ENCODE results near the gene FIG4. TPM values are rescaled to one million over a fixed set of nuclear protein-coding genes. Genes with fewer than 3 reads are reported as not detected.
"Not testable (repeated sequence)": the region's sequence is repeated elsewhere in the genome, so short reads cannot be mapped to it uniquely, and the experiment has no call there.

Gene FIG4
- total RNA-seq, 1 donor from 2014 or later, result 21.9 TPM

DNA sequence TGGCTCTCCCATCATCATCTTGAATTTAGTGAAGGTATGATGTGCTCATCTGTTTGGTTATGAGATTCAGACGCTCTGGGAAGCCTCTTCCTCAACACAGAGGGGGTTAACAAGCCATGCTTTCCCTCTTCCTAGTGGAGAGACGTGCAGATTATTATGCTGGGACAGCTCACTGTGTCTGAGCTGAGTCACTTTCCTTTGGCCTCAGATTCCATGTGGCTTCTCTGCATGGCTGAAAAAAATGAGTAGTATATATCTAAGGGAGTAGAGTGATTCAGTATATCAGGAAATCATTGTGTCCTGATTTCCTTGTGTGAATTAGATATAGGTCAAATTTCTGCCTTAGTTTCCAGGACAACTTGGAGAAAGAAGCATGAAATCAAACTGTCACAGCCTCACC, 52.6 kb downstream of the FIG4 start:
- no peak overlapping the region for H3K9ac ChIP-seq (ENCODE audit: low read depth in 1 of 3, low read length in 3 of 3)
- H3K9me3 ChIP-seq (ENCODE audit: control insufficient read depth in 3 of 3, low read length in 3 of 3), result no peaks in the 10 kb centered on the region
- H3K36me3 ChIP-seq (ENCODE audit: control insufficient read depth in 3 of 3, insufficient read depth in 3 of 3, low read length in 3 of 3), result peaks cover 4 to 10% (median 6%) of the 10 kb centered on the region in 3 donors
- H3K27ac ChIP-seq (ENCODE audit: low read depth, low read length), result no peak overlapping the region
- no peaks in the 10 kb centered on the region for H3K27me3 ChIP-seq (ENCODE audit: control insufficient read depth in 3 of 3, insufficient read depth in 3 of 3, low read length in 3 of 3)
- no peaks in the 10 kb centered on the region for H3K4me1 ChIP-seq (ENCODE audit: control insufficient read depth in 3 of 3, insufficient read depth in 3 of 3, low read length in 3 of 3)
- no peak overlapping the region for H3K4me3 ChIP-seq (ENCODE audit: low read length in 3 of 3)

DNA sequence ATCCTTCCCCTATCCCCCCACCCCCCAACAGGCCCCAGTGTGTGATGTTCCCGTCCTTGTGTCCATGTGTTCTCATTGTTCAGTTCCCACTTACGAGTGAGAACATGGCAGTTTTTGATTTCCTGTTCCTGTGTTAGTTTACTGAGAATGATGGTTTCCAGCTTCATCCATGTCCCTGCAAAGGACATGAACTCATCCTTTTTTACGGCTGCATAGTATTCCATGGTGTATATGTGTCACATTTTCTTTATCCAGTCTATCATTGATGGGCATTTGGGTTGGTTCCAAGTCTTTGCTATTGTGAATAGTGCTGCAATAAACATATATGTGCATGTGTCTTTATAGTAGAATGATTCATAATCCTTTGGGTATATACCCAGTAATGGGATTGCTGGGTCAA, 53.7 kb downstream of the FIG4 start:
- H3K4me1 ChIP-seq (ENCODE audit: control insufficient read depth in 3 of 3, insufficient read depth in 3 of 3, low read length in 3 of 3); H3K27ac ChIP-seq (ENCODE audit: low read depth, low read length); H3K4me3 ChIP-seq (ENCODE audit: low read length in 3 of 3); H3K9me3 ChIP-seq (ENCODE audit: control insufficient read depth in 3 of 3, low read length in 3 of 3); H3K9ac ChIP-seq (ENCODE audit: low read depth in 1 of 3, low read length in 3 of 3); H3K36me3 ChIP-seq (ENCODE audit: control insufficient read depth in 3 of 3, insufficient read depth in 3 of 3, low read length in 3 of 3); H3K27me3 ChIP-seq (ENCODE audit: control insufficient read depth in 3 of 3, insufficient read depth in 3 of 3, low read length in 3 of 3): not testable (repeated sequence)

GRCh38 chr6:109747221-109747620, 56.1 kb downstream of the FIG4 start:
- no peaks in the 10 kb centered on the region for H3K27me3 ChIP-seq (ENCODE audit: control insufficient read depth in 3 of 3, insufficient read depth in 3 of 3, low read length in 3 of 3)
- no peak overlapping the region for H3K27ac ChIP-seq (ENCODE audit: low read depth, low read length)
- H3K4me1 ChIP-seq (ENCODE audit: control insufficient read depth in 3 of 3, insufficient read depth in 3 of 3, low read length in 3 of 3), result no peaks in the 10 kb centered on the region
- peaks cover 0 to 7% (median 6%) of the 10 kb centered on the region in 3 donors for H3K36me3 ChIP-seq (ENCODE audit: control insufficient read depth in 3 of 3, insufficient read depth in 3 of 3, low read length in 3 of 3)
- H3K4me3 ChIP-seq (ENCODE audit: low read length in 3 of 3), result no peak overlapping the region
- H3K9me3 ChIP-seq (ENCODE audit: control insufficient read depth in 3 of 3, low read length in 3 of 3), result no peaks in the 10 kb centered on the region
- no peak overlapping the region for H3K9ac ChIP-seq (ENCODE audit: low read depth in 1 of 3, low read length in 3 of 3)

DNA sequence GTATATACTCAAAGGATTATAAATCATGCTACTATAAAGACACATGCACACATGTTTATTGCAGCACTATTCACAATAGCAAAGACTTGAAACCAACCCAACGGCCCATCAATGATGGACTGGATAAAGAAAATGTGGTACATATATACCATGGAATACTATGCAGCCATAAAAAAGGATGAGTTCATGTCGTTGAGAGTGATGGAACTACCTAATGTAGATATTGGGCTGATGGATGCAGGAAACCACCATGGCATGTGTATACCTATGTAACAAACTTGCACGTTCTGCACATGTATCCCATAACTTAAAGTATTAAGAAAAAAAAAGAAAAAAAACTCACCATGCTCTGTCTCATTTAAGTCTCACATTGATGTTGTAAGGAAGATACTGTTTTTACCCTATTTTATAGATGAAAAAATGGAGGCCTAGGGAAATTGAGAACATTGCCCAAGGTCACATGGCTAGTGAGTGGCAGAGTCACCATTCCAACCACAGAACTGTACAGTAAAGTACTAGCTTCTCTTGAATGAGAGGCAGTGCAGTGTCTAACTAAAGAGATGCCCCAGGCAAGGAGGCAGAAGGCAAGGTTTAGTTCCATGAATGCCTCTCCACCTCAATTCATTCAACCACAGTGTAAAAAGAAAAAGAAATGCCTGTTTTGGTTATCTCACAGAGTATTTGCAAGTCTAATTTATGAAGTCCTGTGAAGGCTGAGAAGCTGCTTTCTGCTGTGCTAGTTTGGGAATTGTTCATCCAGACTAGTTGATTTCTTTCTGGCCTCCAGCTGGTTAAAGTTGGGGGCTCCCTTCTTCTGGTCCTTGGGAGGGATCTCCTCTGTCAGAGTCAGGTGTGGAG, 68.2 kb downstream of the FIG4 start:
- H3K36me3 ChIP-seq (ENCODE audit: control insufficient read depth in 3 of 3, insufficient read depth in 3 of 3, low read length in 3 of 3), result no peaks in the 10 kb centered on the region
- H3K27ac ChIP-seq (ENCODE audit: low read depth, low read length), result no peak overlapping the region
- H3K9ac ChIP-seq (ENCODE audit: low read depth in 1 of 3, low read length in 3 of 3), result no peak overlapping the region
- H3K27me3 ChIP-seq (ENCODE audit: control insufficient read depth in 3 of 3, insufficient read depth in 3 of 3, low read length in 3 of 3), result no peaks in the 10 kb centered on the region
- no peak overlapping the region for H3K4me3 ChIP-seq (ENCODE audit: low read length in 3 of 3)
- no peaks in the 10 kb centered on the region for H3K9me3 ChIP-seq (ENCODE audit: control insufficient read depth in 3 of 3, low read length in 3 of 3)
- H3K4me1 ChIP-seq (ENCODE audit: control insufficient read depth in 3 of 3, insufficient read depth in 3 of 3, low read length in 3 of 3), result no peaks in the 10 kb centered on the region

- no peak overlapping the region for H3K27ac ChIP-seq (ENCODE audit: low read depth, low read length)
- no peak overlapping the region for H3K4me3 ChIP-seq (ENCODE audit: low read length in 3 of 3)
- no peaks in the 10 kb centered on the region for H3K27me3 ChIP-seq (ENCODE audit: control insufficient read depth in 3 of 3, insufficient read depth in 3 of 3, low read length in 3 of 3)
- H3K4me1 ChIP-seq (ENCODE audit: control insufficient read depth in 3 of 3, insufficient read depth in 3 of 3, low read length in 3 of 3), result no peaks in the 10 kb centered on the region
- H3K9me3 ChIP-seq (ENCODE audit: control insufficient read depth in 3 of 3, low read length in 3 of 3), result no peaks in the 10 kb centered on the region
- H3K9ac ChIP-seq (ENCODE audit: low read depth in 1 of 3, low read length in 3 of 3), result no peak overlapping the region
- peaks cover 0 to 4% (median 0%) of the 10 kb centered on the region in 3 donors for H3K36me3 ChIP-seq (ENCODE audit: control insufficient read depth in 3 of 3, insufficient read depth in 3 of 3, low read length in 3 of 3)
Observed at GRCh38 chr6:109760208-109760607, 69.1 kb downstream of the FIG4 start.

DNA sequence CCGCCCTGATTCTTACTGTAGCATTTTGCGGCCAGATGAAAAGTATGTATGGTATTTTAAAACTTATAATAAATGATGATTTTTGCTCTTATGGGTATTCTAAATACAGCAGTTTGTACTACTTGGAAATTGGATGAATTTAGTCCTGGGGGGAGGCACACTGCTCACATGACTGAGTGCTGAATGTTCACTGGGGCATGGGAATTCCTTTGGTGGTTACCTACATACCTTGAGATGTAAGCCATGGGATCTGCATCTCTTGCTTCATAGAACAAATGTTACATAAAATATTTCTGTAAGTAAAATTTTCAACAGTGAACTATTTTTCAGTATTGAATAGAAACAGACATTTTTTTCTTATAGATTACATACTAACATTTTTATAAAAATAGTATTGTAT, 71.1 kb downstream of the FIG4 start:
- Histone ChIP-seq H3K9ac (ENCODE audit: low read depth in 1 of 3, low read length in 3 of 3) (no peak overlapping the region), H3K36me3 (ENCODE audit: control insufficient read depth in 3 of 3, insufficient read depth in 3 of 3, low read length in 3 of 3) (peaks cover 0 to 5% (median 4%) of the 10 kb centered on the region in 3 donors), H3K27me3 (ENCODE audit: control insufficient read depth in 3 of 3, insufficient read depth in 3 of 3, low read length in 3 of 3) (no peaks in the 10 kb centered on the region), H3K27ac (ENCODE audit: low read depth, low read length) (no peak overlapping the region), H3K9me3 (ENCODE audit: control insufficient read depth in 3 of 3, low read length in 3 of 3) (no peaks in the 10 kb centered on the region), H3K4me1 (ENCODE audit: control insufficient read depth in 3 of 3, insufficient read depth in 3 of 3, low read length in 3 of 3) (no peaks in the 10 kb centered on the region), H3K4me3 (ENCODE audit: low read length in 3 of 3) (no peak overlapping the region)

DNA sequence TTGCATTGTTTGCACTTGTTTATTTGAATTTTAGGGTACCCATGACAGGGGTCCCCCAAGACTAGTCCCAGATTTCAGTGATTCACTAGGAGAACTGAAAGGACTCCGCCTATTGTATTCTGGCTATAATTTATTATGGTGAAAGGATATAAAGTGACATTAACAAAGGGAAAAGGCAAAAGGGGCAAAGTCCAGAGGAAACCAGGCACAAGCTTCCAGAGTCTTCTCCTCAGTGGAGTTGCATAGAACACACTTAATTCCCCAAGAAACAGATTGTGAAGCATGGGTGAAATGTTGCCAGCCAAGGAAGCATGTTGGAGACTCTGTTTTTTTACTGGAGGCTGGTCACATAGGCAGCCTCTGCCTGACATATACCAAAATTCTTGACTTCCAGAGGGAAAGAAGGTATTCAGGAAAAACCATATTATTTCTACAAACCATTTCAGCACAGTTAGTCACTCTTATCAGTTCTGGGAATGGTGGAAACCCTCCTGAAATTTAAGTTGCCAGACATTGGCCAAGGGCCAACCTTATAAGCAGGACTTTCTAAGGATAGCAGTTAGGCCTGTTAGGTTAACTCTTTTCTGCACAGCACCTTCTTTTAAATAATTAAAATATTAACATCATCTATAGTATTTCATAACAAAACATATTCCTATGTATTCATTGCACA, 71.8 kb downstream of the FIG4 start:
- H3K9me3 ChIP-seq (ENCODE audit: control insufficient read depth in 3 of 3, low read length in 3 of 3), result no peaks in the 10 kb centered on the region
- no peak overlapping the region for H3K27ac ChIP-seq (ENCODE audit: low read depth, low read length)
- H3K36me3 ChIP-seq (ENCODE audit: control insufficient read depth in 3 of 3, insufficient read depth in 3 of 3, low read length in 3 of 3), result peaks cover 2 to 8% (median 4%) of the 10 kb centered on the region in 3 donors
- H3K4me3 ChIP-seq (ENCODE audit: low read length in 3 of 3), result no peak overlapping the region
- H3K4me1 ChIP-seq (ENCODE audit: control insufficient read depth in 3 of 3, insufficient read depth in 3 of 3, low read length in 3 of 3), result no peaks in the 10 kb centered on the region
- H3K9ac ChIP-seq (ENCODE audit: low read depth in 1 of 3, low read length in 3 of 3), result no peak overlapping the region
- no peaks in the 10 kb centered on the region for H3K27me3 ChIP-seq (ENCODE audit: control insufficient read depth in 3 of 3, insufficient read depth in 3 of 3, low read length in 3 of 3)

GRCh38 chr6:109766167-109766566, 75.1 kb downstream of the FIG4 start:
- Histone ChIP-seq H3K9ac (ENCODE audit: low read depth in 1 of 3, low read length in 3 of 3) (no peak overlapping the region), H3K36me3 (ENCODE audit: control insufficient read depth in 3 of 3, insufficient read depth in 3 of 3, low read length in 3 of 3) (peaks cover 4 to 14% (median 11%) of the 10 kb centered on the region in 3 donors), H3K9me3 (ENCODE audit: control insufficient read depth in 3 of 3, low read length in 3 of 3) (no peaks in the 10 kb centered on the region), H3K4me3 (ENCODE audit: low read length in 3 of 3) (no peak overlapping the region), H3K27me3 (ENCODE audit: control insufficient read depth in 3 of 3, insufficient read depth in 3 of 3, low read length in 3 of 3) (no peaks in the 10 kb centered on the region), H3K4me1 (ENCODE audit: control insufficient read depth in 3 of 3, insufficient read depth in 3 of 3, low read length in 3 of 3) (no peaks in the 10 kb centered on the region), H3K27ac (ENCODE audit: low read depth, low read length) (no peak overlapping the region)

DNA sequence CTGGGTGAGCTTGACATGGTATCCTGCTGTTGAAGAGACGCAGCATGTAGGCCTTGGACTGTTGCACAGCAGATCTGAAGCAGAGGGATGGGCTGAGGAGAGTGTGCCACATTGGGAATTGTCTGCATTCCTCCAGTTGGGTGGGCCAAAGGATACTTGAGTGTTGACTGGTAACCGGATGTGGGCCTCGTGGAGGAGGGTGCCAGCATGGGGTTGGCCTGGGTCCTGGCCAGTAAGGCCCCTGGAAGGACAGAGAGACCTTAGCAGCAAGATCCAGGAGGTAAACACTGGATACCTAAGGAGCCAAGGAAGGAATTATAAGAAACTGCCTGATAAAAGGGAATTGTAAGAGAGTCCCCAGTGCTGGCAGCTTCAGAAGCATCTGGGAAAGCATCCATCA, 76.9 kb downstream of the FIG4 start:
- no peak overlapping the region for H3K9ac ChIP-seq (ENCODE audit: low read depth in 1 of 3, low read length in 3 of 3)
- no peaks in the 10 kb centered on the region for H3K27me3 ChIP-seq (ENCODE audit: control insufficient read depth in 3 of 3, insufficient read depth in 3 of 3, low read length in 3 of 3)
- peaks cover 4 to 14% (median 11%) of the 10 kb centered on the region in 3 donors for H3K36me3 ChIP-seq (ENCODE audit: control insufficient read depth in 3 of 3, insufficient read depth in 3 of 3, low read length in 3 of 3)
- H3K27ac ChIP-seq (ENCODE audit: low read depth, low read length), result no peak overlapping the region
- no peak overlapping the region for H3K4me3 ChIP-seq (ENCODE audit: low read length in 3 of 3)
- peaks cover 1 to 2% (median 1%) of the 10 kb centered on the region in 3 donors for H3K4me1 ChIP-seq (ENCODE audit: control insufficient read depth in 3 of 3, insufficient read depth in 3 of 3, low read length in 3 of 3)
- no peaks in the 10 kb centered on the region for H3K9me3 ChIP-seq (ENCODE audit: control insufficient read depth in 3 of 3, low read length in 3 of 3)

GRCh38 chr6:109768485-109768884, 77.4 kb downstream of the FIG4 start:
- Histone ChIP-seq H3K4me1 (ENCODE audit: control insufficient read depth in 3 of 3, insufficient read depth in 3 of 3, low read length in 3 of 3) (peaks cover 2 to 7% (median 6%) of the 10 kb centered on the region in 3 donors), H3K36me3 (ENCODE audit: control insufficient read depth in 3 of 3, insufficient read depth in 3 of 3, low read length in 3 of 3) (peaks cover 4 to 14% (median 11%) of the 10 kb centered on the region in 3 donors), H3K9ac (ENCODE audit: low read depth in 1 of 3, low read length in 3 of 3) (no peak overlapping the region)

More at GRCh38 chr6:109768485-109768884, 77.4 kb downstream of the FIG4 start:
- no peaks in the 10 kb centered on the region for H3K27me3 ChIP-seq (ENCODE audit: control insufficient read depth in 3 of 3, insufficient read depth in 3 of 3, low read length in 3 of 3)
- H3K27ac ChIP-seq (ENCODE audit: low read depth, low read length), result no peak overlapping the region
- H3K9me3 ChIP-seq (ENCODE audit: control insufficient read depth in 3 of 3, low read length in 3 of 3), result no peaks in the 10 kb centered on the region
- no peak overlapping the region for H3K4me3 ChIP-seq (ENCODE audit: low read length in 3 of 3)
